Osteoblast (primary cell): ENCODE measurements around the gene DGKQ. TPM values are rescaled to one million over a fixed set of nuclear protein-coding genes. Genes with fewer than 3 reads are reported as not detected.

ENCODE experiments used
- DNase-seq: peaks from one replicate; pipeline ENCODE4 v3.0.0; 2011; ENCODE audit warnings: low spot score, mixed read lengths; ENCODE audit not compliant: insufficient read length; ENCODE audit errors: missing footprints
- H2AFZ ChIP-seq: 2 replicates; pipeline ENCODE4 v1.6.0; 2011; ENCODE audit warnings: mild to moderate bottlenecking, low read length
- H3K27ac ChIP-seq: 2 replicates; pipeline ENCODE4 v1.5.1; 2011; ENCODE audit warnings: mild to moderate bottlenecking, low read depth, low read length, moderate library complexity
- H3K27me3 ChIP-seq: 2 replicates; pipeline ENCODE4 v1.6.0; 2012; ENCODE audit warnings: mild to moderate bottlenecking, control low read depth, inconsistent platforms, low read length, moderate library complexity; ENCODE audit not compliant: insufficient read depth
- H3K36me3 ChIP-seq: 2 replicates; pipeline ENCODE4 v1.5.1; 2011; ENCODE audit warnings: mild to moderate bottlenecking, low read length, control low read depth, moderate library complexity; ENCODE audit not compliant: insufficient read depth
- H3K4me1 ChIP-seq: 2 replicates; pipeline ENCODE4 v1.5.1; 2011; ENCODE audit warnings: mild to moderate bottlenecking, low read length, control low read depth, moderate library complexity; ENCODE audit not compliant: insufficient read depth
- H3K4me2 ChIP-seq: 2 replicates; pipeline ENCODE4 v1.6.0; 2011; ENCODE audit warnings: mild to moderate bottlenecking, low read length; ENCODE audit not compliant: insufficient read depth
- H3K4me3 ChIP-seq: fragments of 200-600 bp; sonication (generic); 3 replicates; pipeline ENCODE4 v1.5.1; 2012; ENCODE audit warnings: mild to moderate bottlenecking, low read length, inconsistent platforms; ENCODE audit not compliant: insufficient read depth
- H3K79me2 ChIP-seq: 2 replicates; pipeline ENCODE4 v1.6.0; 2012; ENCODE audit warnings: mild to moderate bottlenecking, low read length, control low read depth, inconsistent platforms; ENCODE audit not compliant: insufficient read depth
- H3K9me3 ChIP-seq: 2 replicates; pipeline ENCODE4 v1.5.1; 2011; ENCODE audit warnings: low read depth, low read length, control low read depth
- H4K20me1 ChIP-seq: 2 replicates; pipeline ENCODE4 v1.6.0; 2012; ENCODE audit warnings: mild to moderate bottlenecking, low read length, control low read depth; ENCODE audit not compliant: insufficient read depth
- total RNA-seq: library from RNA; depleted of rRNA; stranded (reverse); fragments of >200 nt; gene quantifications from 2 replicates; pipeline ENCODE4 v1.2.3, GENCODE V29; 2012
- TF ChIP-seq, protein P1 (sequence below): IDR thresholded peaks from 2 replicates; pipeline ENCODE4 v1.5.1; 2011; ENCODE audit warnings: mild to moderate bottlenecking, low read depth, low read length, moderate library complexity; ENCODE audit errors: extremely low read depth

Gene DGKQ
- total RNA-seq, 1 donor: 15.2 TPM

DNA sequence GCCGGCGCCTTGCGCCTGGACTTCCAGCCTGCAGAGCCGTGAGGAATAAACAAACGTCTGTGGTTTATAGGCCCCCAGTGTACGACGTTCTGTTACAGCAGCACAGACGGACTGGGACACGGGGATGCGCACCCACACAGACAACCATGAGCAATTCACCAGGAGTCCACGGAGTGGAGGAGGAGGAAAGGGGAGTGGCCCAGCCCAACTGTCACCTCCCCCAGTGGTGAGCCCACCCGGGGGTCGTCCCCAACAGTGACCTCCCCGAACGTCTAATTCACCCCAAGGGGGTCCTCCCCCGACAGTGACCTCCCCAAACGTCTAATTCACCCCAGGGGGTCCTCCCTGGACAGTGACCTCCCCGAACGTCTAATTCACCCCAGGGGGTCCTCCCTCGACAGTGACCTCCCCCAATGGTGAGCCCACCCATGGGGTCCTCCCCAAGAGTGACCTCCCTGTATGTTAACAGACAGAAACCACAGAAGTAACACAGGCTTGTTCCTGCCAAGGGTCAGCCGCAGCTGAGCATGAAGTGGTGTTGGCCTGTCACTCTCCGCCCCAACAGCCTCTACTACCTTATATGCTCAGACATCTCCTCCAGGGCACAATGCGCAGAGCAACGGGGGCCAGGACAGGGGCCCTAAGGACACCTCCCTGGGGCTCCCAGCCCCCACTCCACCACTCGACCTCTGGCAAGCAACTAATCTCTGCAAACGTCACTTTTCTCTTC is 47.4 kb downstream of the DGKQ start:
- Histone ChIP-seq H3K36me3 (peaks cover 9% of the 10 kb centered on the region), H3K4me3 (no peak overlapping the region), H2AFZ (no peak overlapping the region), H3K9me3 (no peaks in the 10 kb centered on the region), H3K27ac (no peak overlapping the region), H3K4me1 (peaks cover 11% of the 10 kb centered on the region), H4K20me1 (peaks cover 75% of the 10 kb centered on the region), H3K4me2 (no peak overlapping the region), H3K79me2 (peaks cover 91% of the 10 kb centered on the region), H3K27me3 (no peaks in the 10 kb centered on the region)
- peak; percentile 54 for DNase-seq
- TF ChIP-seq, protein P1, sequence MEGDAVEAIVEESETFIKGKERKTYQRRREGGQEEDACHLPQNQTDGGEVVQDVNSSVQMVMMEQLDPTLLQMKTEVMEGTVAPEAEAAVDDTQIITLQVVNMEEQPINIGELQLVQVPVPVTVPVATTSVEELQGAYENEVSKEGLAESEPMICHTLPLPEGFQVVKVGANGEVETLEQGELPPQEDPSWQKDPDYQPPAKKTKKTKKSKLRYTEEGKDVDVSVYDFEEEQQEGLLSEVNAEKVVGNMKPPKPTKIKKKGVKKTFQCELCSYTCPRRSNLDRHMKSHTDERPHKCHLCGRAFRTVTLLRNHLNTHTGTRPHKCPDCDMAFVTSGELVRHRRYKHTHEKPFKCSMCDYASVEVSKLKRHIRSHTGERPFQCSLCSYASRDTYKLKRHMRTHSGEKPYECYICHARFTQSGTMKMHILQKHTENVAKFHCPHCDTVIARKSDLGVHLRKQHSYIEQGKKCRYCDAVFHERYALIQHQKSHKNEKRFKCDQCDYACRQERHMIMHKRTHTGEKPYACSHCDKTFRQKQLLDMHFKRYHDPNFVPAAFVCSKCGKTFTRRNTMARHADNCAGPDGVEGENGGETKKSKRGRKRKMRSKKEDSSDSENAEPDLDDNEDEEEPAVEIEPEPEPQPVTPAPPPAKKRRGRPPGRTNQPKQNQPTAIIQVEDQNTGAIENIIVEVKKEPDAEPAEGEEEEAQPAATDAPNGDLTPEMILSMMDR: no peak

DNA sequence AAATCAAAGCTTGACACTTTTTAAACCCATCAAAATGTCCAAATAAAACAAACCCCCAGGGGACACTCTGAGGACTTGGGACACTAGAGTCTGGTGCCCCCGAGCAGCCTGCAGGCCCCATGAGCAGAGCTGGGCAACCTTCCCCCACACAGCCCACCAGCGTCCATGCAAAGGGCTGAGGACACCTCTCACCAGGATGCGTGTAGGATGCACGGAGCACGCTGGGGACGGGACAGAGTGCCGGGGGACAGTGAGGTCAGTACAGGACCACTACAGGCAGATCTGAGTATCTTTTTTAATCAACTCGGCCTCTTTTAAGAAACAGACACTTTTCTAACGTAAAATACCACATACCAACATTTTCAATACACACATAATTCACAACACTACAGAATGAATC is 48.2 kb downstream of the DGKQ start:
- TF ChIP-seq, protein P1: no peak
- Histone ChIP-seq H3K27me3 (no peaks in the 10 kb centered on the region), H3K79me2 (peaks cover 90% of the 10 kb centered on the region), H3K27ac (no peak overlapping the region), H2AFZ (no peak overlapping the region), H3K4me2 (no peak overlapping the region), H3K4me3 (no peak overlapping the region), H3K4me1 (peaks cover 3% of the 10 kb centered on the region), H3K9me3 (no peaks in the 10 kb centered on the region), H3K36me3 (peaks cover 9% of the 10 kb centered on the region), H4K20me1 (peaks cover 67% of the 10 kb centered on the region)
- peak; percentile 61 for DNase-seq

DNA sequence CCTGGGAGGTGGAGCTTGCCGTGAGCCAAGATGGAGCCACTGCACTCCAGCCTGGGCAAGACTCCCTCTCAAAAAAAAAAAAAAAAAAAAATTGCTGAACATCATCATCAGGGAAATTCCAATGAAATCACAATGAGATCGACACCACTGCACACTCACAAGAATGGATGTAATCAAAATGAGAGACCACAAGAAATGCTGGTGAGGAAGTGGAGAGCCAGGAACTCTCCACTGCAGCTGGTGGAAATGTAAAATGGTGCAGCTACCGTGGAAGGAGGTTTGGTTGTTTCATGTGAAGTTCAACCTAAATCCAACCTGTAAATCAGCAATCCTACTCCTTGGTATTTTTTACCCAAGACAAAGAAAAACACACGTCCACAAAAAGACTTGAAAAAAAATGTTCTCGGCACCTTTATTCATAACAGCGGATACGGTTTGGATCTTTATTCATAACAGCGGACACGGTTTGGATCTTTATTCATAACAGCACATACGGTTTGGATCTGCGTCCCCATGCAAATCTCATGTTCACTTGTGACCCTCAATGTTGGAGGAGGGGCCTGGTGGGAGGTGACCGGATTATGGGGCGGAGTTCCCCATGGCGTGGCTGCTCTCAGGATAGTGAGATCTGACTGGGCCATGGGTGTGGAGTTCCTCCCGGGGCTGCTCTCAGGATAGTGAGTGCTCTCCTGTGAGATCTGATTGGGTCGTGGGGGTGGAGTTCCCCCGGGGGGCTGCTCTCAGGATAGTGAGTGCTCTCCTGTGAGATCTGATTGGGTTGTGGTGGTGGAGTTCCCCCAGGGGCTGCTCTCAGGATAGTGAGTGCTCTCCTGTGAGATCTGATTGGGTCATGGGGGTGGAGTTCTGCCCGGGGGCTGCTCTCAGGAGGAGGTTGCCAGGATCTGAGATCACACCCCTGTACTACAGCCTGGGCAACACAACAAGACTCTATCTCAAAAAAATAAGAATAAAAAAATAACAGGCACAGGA is 49.0 kb downstream of the DGKQ start:
- Histone ChIP-seq H3K4me2 (no peak overlapping the region), H3K9me3 (no peaks in the 10 kb centered on the region), H3K27ac (peak overlapping the region; percentile 39), H3K27me3 (no peaks in the 10 kb centered on the region), H3K4me3 (no peak overlapping the region), H4K20me1 (peaks cover 66% of the 10 kb centered on the region), H3K79me2 (peaks cover 90% of the 10 kb centered on the region), H3K36me3 (peaks cover 9% of the 10 kb centered on the region), H3K4me1 (no peaks in the 10 kb centered on the region), H2AFZ (no peak overlapping the region)
- peak; percentile 93 for DNase-seq
- TF ChIP-seq, protein P1: no peak
